OCI-LY1 (cell line): ENCODE measurements around the gene ANTXR1.

Experiments used
- EZH2 ChIP-seq: fragments of 200-600 bp; sonication (generic), shearing (Covaris generic); IDR thresholded peaks from 2 replicates; pipeline ENCODE4 v1.8.0; 2017; ENCODE audit warnings: borderline replicate concordance, mixed run types, mild to moderate bottlenecking, antibody characterized with exemption, low read length, moderate library complexity, mixed read lengths
- TF ChIP-seq, protein P1 (sequence below): fragments of 200-600 bp; sonication (generic), shearing (Covaris generic); IDR thresholded peaks from 2 replicates; pipeline ENCODE4 v1.5.1; 2017; ENCODE audit warnings: mild to moderate bottlenecking, antibody characterized with exemption, low read length, moderate library complexity, mixed read lengths

DNA sequence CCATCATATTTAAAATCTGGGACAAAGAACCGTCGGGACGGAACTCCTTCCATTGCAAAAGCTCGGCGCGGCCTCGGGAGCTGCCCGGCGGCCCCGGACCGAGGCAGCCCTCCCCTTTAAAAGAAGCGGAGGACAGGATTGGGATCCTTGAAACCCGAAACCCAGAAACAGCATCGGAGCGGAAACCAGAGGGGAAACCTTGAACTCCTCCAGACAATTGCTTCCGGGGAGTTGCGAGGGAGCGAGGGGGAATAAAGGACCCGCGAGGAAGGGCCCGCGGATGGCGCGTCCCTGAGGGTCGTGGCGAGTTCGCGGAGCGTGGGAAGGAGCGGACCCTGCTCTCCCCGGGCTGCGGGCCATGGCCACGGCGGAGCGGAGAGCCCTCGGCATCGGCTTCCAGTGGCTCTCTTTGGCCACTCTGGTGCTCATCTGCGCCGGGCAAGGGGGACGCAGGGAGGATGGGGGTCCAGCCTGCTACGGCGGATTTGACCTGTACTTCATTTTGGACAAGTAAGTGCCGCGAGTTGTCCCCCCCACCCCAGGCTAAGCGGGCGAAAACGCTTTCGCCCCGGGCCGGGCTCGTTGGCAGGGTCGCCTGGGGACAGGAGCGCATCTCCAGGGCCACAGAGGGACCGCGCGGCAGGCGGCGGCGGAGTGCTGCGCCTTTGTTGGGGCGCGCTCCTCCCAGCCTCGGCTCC, at the start of gene ANTXR1:
- TF ChIP-seq, protein P1, sequence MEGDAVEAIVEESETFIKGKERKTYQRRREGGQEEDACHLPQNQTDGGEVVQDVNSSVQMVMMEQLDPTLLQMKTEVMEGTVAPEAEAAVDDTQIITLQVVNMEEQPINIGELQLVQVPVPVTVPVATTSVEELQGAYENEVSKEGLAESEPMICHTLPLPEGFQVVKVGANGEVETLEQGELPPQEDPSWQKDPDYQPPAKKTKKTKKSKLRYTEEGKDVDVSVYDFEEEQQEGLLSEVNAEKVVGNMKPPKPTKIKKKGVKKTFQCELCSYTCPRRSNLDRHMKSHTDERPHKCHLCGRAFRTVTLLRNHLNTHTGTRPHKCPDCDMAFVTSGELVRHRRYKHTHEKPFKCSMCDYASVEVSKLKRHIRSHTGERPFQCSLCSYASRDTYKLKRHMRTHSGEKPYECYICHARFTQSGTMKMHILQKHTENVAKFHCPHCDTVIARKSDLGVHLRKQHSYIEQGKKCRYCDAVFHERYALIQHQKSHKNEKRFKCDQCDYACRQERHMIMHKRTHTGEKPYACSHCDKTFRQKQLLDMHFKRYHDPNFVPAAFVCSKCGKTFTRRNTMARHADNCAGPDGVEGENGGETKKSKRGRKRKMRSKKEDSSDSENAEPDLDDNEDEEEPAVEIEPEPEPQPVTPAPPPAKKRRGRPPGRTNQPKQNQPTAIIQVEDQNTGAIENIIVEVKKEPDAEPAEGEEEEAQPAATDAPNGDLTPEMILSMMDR: no peak
- TF ChIP-seq EZH2: no peak
